Uterus (tissue), 4 donors: ENCODE results near the gene FAM110A. TPM values are rescaled to one million over a fixed set of nuclear protein-coding genes. Genes with fewer than 3 reads are reported as not detected.
"Not testable (repeated sequence)": the region's sequence is repeated elsewhere in the genome, so short reads cannot be mapped to it uniquely, and the experiment has no call there.

Source experiments
- DNase-seq, 2 donors: peaks; one replicate each; pipeline ENCODE4 v3.0.0-alpha.2; 2019 to 2020
- H3K27ac ChIP-seq, 2 donors: fragments of 200-600 bp; sonication (generic); 1 replicate in 1 of 2; 2 replicates in 1 of 2; pipeline ENCODE4 v1.5.1; 2016 to 2018
- H3K27me3 ChIP-seq, 2 donors: fragments of 200-600 bp; sonication (generic); one replicate each; pipeline ENCODE4 v1.5.1; 2018 to 2019; ENCODE audit warnings: control low read depth in 1 of 2
- H3K36me3 ChIP-seq, 2 donors: fragments of 200-600 bp; sonication (generic); one replicate each; pipeline ENCODE4 v1.5.1; 2019; ENCODE audit warnings: control low read depth in 1 of 2
- H3K4me1 ChIP-seq, 2 donors: fragments of 200-600 bp; sonication (generic); one replicate each; pipeline ENCODE4 v1.5.1; 2018 to 2019; ENCODE audit warnings: control low read depth in 1 of 2
- H3K4me3 ChIP-seq, 2 donors: fragments of 200-600 bp; sonication (generic); 1 replicate in 1 of 2; 2 replicates in 1 of 2; pipeline ENCODE4 v1.5.1; 2018 to 2019; ENCODE audit warnings: mild to moderate bottlenecking in 1 of 2
- H3K9me3 ChIP-seq, 2 donors: fragments of 200-600 bp; sonication (generic); one replicate each; pipeline ENCODE4 v1.5.1; 2019; ENCODE audit warnings: control low read depth in 1 of 2
- CTCF ChIP-seq, 4 experiments: fragments of 200-600 bp in 2 of 4; fragments of 450-650 bp in 2 of 4; sonication (generic) in 2 of 4; IDR thresholded peaks; one replicate each; pipeline ENCODE4 v1.5.1; 2016 to 2019; ENCODE audit warnings: antibody characterized with exemption in 4 of 4, mild to moderate bottlenecking in 2 of 4, moderate library complexity in 1 of 4
- POLR2A ChIP-seq, 2 donors: fragments of 450-650 bp; IDR thresholded peaks; one replicate each; pipeline ENCODE4 v1.6.1; 2016; ENCODE audit warnings: antibody characterized with exemption in 2 of 2, mild to moderate bottlenecking in 1 of 2, moderate library complexity in 1 of 2
- intact Hi-C: fragments of 100-400 bp; cut with DNase I; formaldehyde crosslinking; loops from one replicate; pipeline ENCODE4 v1.15.1; 2023; ENCODE audit warnings: low total_unique reads
- total RNA-seq, 4 donors: library from RNA; depleted of rRNA in 3 of 4; stranded (reverse); fragments of >200 nt in 3 of 4; gene quantifications; one replicate each; pipeline versions ENCODE4 v1.1.0 to v1.2.4, GENCODE V29; 2014 to 2023
- donor health status: DM: yes; HTN: yes; CAD: no.

Gene FAM110A
- total RNA-seq, 4 donors from 2014 or later = 0.59 to 6.2 (median 4.0) TPM

- no peaks in the 10 kb centered on the region for H3K9me3 ChIP-seq
- TF ChIP-seq POLR2A (IDR thresholded peaks at IDR 0.05) (no peak), CTCF (IDR thresholded peaks at IDR 0.05) (no peak)
Observed at GRCh38 chr20:801678-802077, 31.8 kb upstream of the FAM110A start.

GRCh38 chr20:805713-806112, 27.8 kb upstream of the FAM110A start:
- no peak for TF ChIP-seq POLR2A (IDR thresholded peaks at IDR 0.05)
- TF ChIP-seq CTCF (IDR thresholded peaks at IDR 0.05) = no peak
- no peaks in the 10 kb centered on the region for H3K9me3 ChIP-seq
- DNase-seq = no peak
- H3K27me3 ChIP-seq = no peaks in the 10 kb centered on the region
- no peak overlapping the region for H3K27ac ChIP-seq
- intact Hi-C loops = no loop called here
- no peaks in the 10 kb centered on the region for H3K36me3 ChIP-seq
- H3K4me1 ChIP-seq = no peaks in the 10 kb centered on the region
- no peak overlapping the region for H3K4me3 ChIP-seq

More at GRCh38 chr20:801678-802077, 31.8 kb upstream of the FAM110A start:
- Histone ChIP-seq H3K27me3 (no peaks in the 10 kb centered on the region), H3K4me3 (no peak overlapping the region), H3K4me1 (no peaks in the 10 kb centered on the region), H3K27ac (no peak overlapping the region), H3K36me3 (no peaks in the 10 kb centered on the region)
- intact Hi-C loops = no loop called here
- no peak for DNase-seq

GRCh38 chr20:811776-812434, 21.6 kb upstream of the FAM110A start:
- H3K36me3 ChIP-seq, H3K4me3 ChIP-seq, H3K27ac ChIP-seq, DNase-seq, intact Hi-C loops, H3K9me3 ChIP-seq, H3K27me3 ChIP-seq, H3K4me1 ChIP-seq: not testable (repeated sequence)

GRCh38 chr20:812435-812814, 21.1 kb upstream of the FAM110A start:
- H3K4me3 ChIP-seq, H3K27ac ChIP-seq, H3K36me3 ChIP-seq, DNase-seq, H3K4me1 ChIP-seq, H3K9me3 ChIP-seq, intact Hi-C loops, H3K27me3 ChIP-seq: not testable (repeated sequence)

- TF ChIP-seq CTCF (IDR thresholded peaks at IDR 0.05) (no peak), POLR2A (IDR thresholded peaks at IDR 0.05) (no peak)
- Histone ChIP-seq H3K4me1 (no peaks in the 10 kb centered on the region), H3K36me3 (no peaks in the 10 kb centered on the region), H3K9me3 (no peaks in the 10 kb centered on the region), H3K4me3 (no peak overlapping the region), H3K27me3 (peaks cover 0 to 3% of the 10 kb centered on the region in 2 donors), H3K27ac (no peak overlapping the region)
- DNase-seq = no peak
- intact Hi-C loops = no loop called here
Observed at GRCh38 chr20:813390-813789, 20.1 kb upstream of the FAM110A start.

- Histone ChIP-seq H3K9me3 (no peaks in the 10 kb centered on the region), H3K4me1 (no peaks in the 10 kb centered on the region), H3K36me3 (no peaks in the 10 kb centered on the region), H3K27me3 (peaks cover 0 to 3% of the 10 kb centered on the region in 2 donors), H3K27ac (no peak overlapping the region), H3K4me3 (no peak overlapping the region)
- TF ChIP-seq POLR2A (IDR thresholded peaks at IDR 0.05) (no peak), CTCF (IDR thresholded peaks at IDR 0.05) (no peak)
- no peak for DNase-seq
- intact Hi-C loops = loop anchor here (5.0 kb wide), 2 partner anchors 142 to 397 kb away; no protein-coding TSS in a partner anchor
Observed at GRCh38 chr20:815226-815625, 18.3 kb upstream of the FAM110A start.
